Trophoblast cell (in vitro differentiated cells and primary cell): ENCODE measurements around the gene NACAD.

Source experiments
- DNase-seq, 2 donors: peaks; one replicate each; pipeline ENCODE4 v3.0.0-alpha.2; 2016
- H2AFZ ChIP-seq: 2 replicates; pipeline ENCODE4 v1.6.1; 2013; ENCODE audit warnings: low read length, moderate library complexity, mild to moderate bottlenecking; ENCODE audit not compliant: insufficient read depth, poor library complexity
- H2AK5ac ChIP-seq: 2 replicates; pipeline ENCODE4 v1.6.1; 2013; ENCODE audit warnings: mild to moderate bottlenecking, low read length
- H2BK120ac ChIP-seq: 2 replicates; pipeline ENCODE4 v1.6.1; 2013; ENCODE audit warnings: low read length, mild to moderate bottlenecking, moderate library complexity; ENCODE audit not compliant: insufficient read depth, poor library complexity
- H2BK12ac ChIP-seq: 2 replicates; pipeline ENCODE4 v1.6.1; 2013; ENCODE audit warnings: mild to moderate bottlenecking, low read length, moderate library complexity
- H2BK5ac ChIP-seq: 2 replicates; pipeline ENCODE4 v1.6.1; 2013; ENCODE audit warnings: low read length, low read depth, moderate library complexity, mild to moderate bottlenecking; ENCODE audit not compliant: poor library complexity
- H3K14ac ChIP-seq: 2 replicates; pipeline ENCODE4 v1.6.1; 2013; ENCODE audit warnings: mild to moderate bottlenecking, low read length
- H3K18ac ChIP-seq: 2 replicates; pipeline ENCODE4 v1.6.1; 2013; ENCODE audit warnings: mild to moderate bottlenecking, low read length
- H3K23ac ChIP-seq: 2 replicates; pipeline ENCODE4 v1.6.1; 2013; ENCODE audit warnings: low read length
- H3K27ac ChIP-seq: 2 replicates; pipeline ENCODE4 v1.5.1; 2013; ENCODE audit warnings: low read depth, mild to moderate bottlenecking, inconsistent platforms, low read length, moderate library complexity
- H3K27me3 ChIP-seq: 2 replicates; pipeline ENCODE4 v1.6.1; 2013; ENCODE audit warnings: inconsistent platforms, mild to moderate bottlenecking, low read length, moderate library complexity; ENCODE audit not compliant: insufficient read depth
- H3K36me3 ChIP-seq, 2 experiments: 1 replicate in 1 of 2; 2 replicates in 1 of 2; pipeline ENCODE4 v1.6.1; 2013; ENCODE audit warnings: low read length in 2 of 2, mild to moderate bottlenecking in 2 of 2, moderate library complexity in 1 of 2; ENCODE audit not compliant: insufficient read depth in 2 of 2, control insufficient read depth in 1 of 2
- H3K4ac ChIP-seq: 2 replicates; pipeline ENCODE4 v1.6.1; 2013; ENCODE audit warnings: low read depth, mild to moderate bottlenecking, low read length, moderate library complexity
- H3K4me1 ChIP-seq, 2 experiments: 1 replicate in 1 of 2; 2 replicates in 1 of 2; pipeline ENCODE4 v1.6.1; 2013; ENCODE audit warnings: low read length in 2 of 2, mild to moderate bottlenecking in 2 of 2, moderate library complexity in 1 of 2; ENCODE audit not compliant: insufficient read depth in 2 of 2, control insufficient read depth in 1 of 2
- H3K4me2 ChIP-seq: 2 replicates; pipeline ENCODE4 v1.6.1; 2013; ENCODE audit warnings: inconsistent platforms, mild to moderate bottlenecking, low read length, moderate library complexity
- H3K4me3 ChIP-seq: 2 replicates; pipeline ENCODE4 v1.5.1; 2013; ENCODE audit warnings: mild to moderate bottlenecking, low read depth, low read length, inconsistent platforms
- H3K79me1 ChIP-seq: one replicate; pipeline ENCODE4 v1.6.1; 2013; ENCODE audit warnings: low read length
- H3K79me2 ChIP-seq: 2 replicates; pipeline ENCODE4 v1.6.1; 2013; ENCODE audit warnings: low read length, mild to moderate bottlenecking; ENCODE audit not compliant: control insufficient read depth, insufficient read depth, poor library complexity
- H3K9ac ChIP-seq: 2 replicates; pipeline ENCODE4 v1.6.1; 2013; ENCODE audit warnings: mild to moderate bottlenecking, low read length
- H3K9me3 ChIP-seq: 2 replicates; pipeline ENCODE4 v1.6.1; 2013; ENCODE audit warnings: low read depth, mild to moderate bottlenecking, control low read depth, inconsistent platforms, low read length; ENCODE audit not compliant: insufficient read depth
- H4K12ac ChIP-seq: 2 replicates; pipeline ENCODE4 v1.6.1; 2013; ENCODE audit warnings: low read depth, mild to moderate bottlenecking, low read length, moderate library complexity
- H4K8ac ChIP-seq: 2 replicates; pipeline ENCODE4 v1.6.1; 2013; ENCODE audit warnings: low read depth, mild to moderate bottlenecking, low read length, moderate library complexity
- H4K91ac ChIP-seq: one replicate; pipeline ENCODE4 v1.6.1; 2013; ENCODE audit warnings: low read depth, mild to moderate bottlenecking, low read length, moderate library complexity
- WGBS: extraction: QIAGEN DNeasy Blood & Tissue Kit; methylation state at CpG from one replicate; pipeline ENCODE4 v1.1.7; 2013; ENCODE audit warnings: missing lambda C conversion rate; ENCODE audit not compliant: insufficient read length, insufficient coverage; ENCODE audit errors: extremely low coverage; 5-methylcytosine and 5-hydroxymethylcytosine counted together

The NACAD gene

GRCh38 chr7:45054442-45054841, 34.3 kb downstream of the NACAD start:
- Histone ChIP-seq H2BK12ac (no peak overlapping the region), H3K14ac (no peak overlapping the region), H3K27ac (no peak overlapping the region), H4K8ac (no peak overlapping the region), H3K79me2 (no peaks in the 10 kb centered on the region), H3K4ac (no peak overlapping the region), H3K4me2 (no peak overlapping the region), H4K91ac (no peak overlapping the region), H3K9ac (no peak overlapping the region), H3K18ac (no peak overlapping the region), H4K12ac (no peak overlapping the region), H3K36me3 (peaks cover 4 to 15% of the 10 kb centered on the region in 2 experiments), H2BK5ac (no peak overlapping the region), H3K9me3 (peaks cover 2% of the 10 kb centered on the region), H2AFZ (no peak overlapping the region), H2AK5ac (no peak overlapping the region), H3K23ac (no peak overlapping the region), H3K27me3 (no peaks in the 10 kb centered on the region), H3K4me1 (no peaks in the 10 kb centered on the region), H3K79me1 (no peaks in the 10 kb centered on the region), H3K4me3 (no peak overlapping the region), H2BK120ac (no peak overlapping the region)
- no peak for DNase-seq
- WGBS = no CpG with 5 or more reads among the region's 3 CpGs

DNA sequence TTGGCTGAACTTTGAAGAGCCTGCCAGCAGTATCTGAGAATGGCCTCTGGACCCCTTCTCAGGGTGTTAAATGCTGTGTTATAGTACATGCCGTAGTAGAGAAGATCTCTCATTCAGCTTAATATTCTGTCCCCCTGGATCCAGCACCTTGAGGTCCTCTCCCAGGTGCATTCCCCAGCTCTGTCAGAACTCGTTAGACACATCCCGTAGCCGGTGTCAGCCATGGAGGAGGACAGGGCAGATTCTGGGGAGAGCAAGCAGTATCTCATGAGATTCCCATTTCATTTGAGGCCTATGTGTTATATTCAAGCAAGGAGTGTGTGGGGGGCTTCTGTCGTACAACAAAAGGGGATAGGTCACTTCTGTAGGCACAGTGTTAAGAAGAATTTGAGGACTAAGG, 34.8 kb downstream of the NACAD start:
- H3K4ac ChIP-seq = no peak overlapping the region
- H3K4me2 ChIP-seq = no peak overlapping the region
- H3K79me1 ChIP-seq = no peaks in the 10 kb centered on the region
- H2BK5ac ChIP-seq = no peak overlapping the region
- no peak overlapping the region for H2AFZ ChIP-seq
- no peaks in the 10 kb centered on the region for H3K4me1 ChIP-seq
- peaks cover 2% of the 10 kb centered on the region for H3K9me3 ChIP-seq
- no peak overlapping the region for H3K18ac ChIP-seq
- no peaks in the 10 kb centered on the region for H3K27me3 ChIP-seq
- H4K12ac ChIP-seq = no peak overlapping the region
- no peak overlapping the region for H3K23ac ChIP-seq
- no peak overlapping the region for H2BK120ac ChIP-seq
- H2BK12ac ChIP-seq = no peak overlapping the region
- no peak overlapping the region for H3K14ac ChIP-seq
- H4K8ac ChIP-seq = no peak overlapping the region
- no peak overlapping the region for H3K27ac ChIP-seq
- H3K36me3 ChIP-seq = peaks cover 4 to 15% of the 10 kb centered on the region in 2 experiments
- no peak overlapping the region for H2AK5ac ChIP-seq
- no peak overlapping the region for H4K91ac ChIP-seq
- no peaks in the 10 kb centered on the region for H3K79me2 ChIP-seq
- WGBS = no CpG with 5 or more reads among the region's 5 CpGs
- no peak overlapping the region for H3K4me3 ChIP-seq
- DNase-seq = no peak
- no peak overlapping the region for H3K9ac ChIP-seq

- Histone ChIP-seq H3K9me3 (peaks cover 2% of the 10 kb centered on the region), H2AK5ac (no peak overlapping the region), H3K14ac (no peak overlapping the region), H4K8ac (no peak overlapping the region), H3K4me1 (no peaks in the 10 kb centered on the region), H3K27ac (no peak overlapping the region), H2BK120ac (no peak overlapping the region), H4K12ac (no peak overlapping the region), H3K36me3 (peaks cover 4 to 15% of the 10 kb centered on the region in 2 experiments), H3K23ac (no peak overlapping the region), H3K4ac (no peak overlapping the region), H4K91ac (no peak overlapping the region), H3K79me1 (no peaks in the 10 kb centered on the region), H3K18ac (no peak overlapping the region), H3K4me2 (no peak overlapping the region), H3K4me3 (no peak overlapping the region), H3K27me3 (no peaks in the 10 kb centered on the region), H2BK5ac (no peak overlapping the region), H3K9ac (no peak overlapping the region), H2AFZ (no peak overlapping the region), H3K79me2 (no peaks in the 10 kb centered on the region), H2BK12ac (no peak overlapping the region)
- WGBS = no CpG with 5 or more reads among the region's 6 CpGs
- no peak for DNase-seq
These were observed 35.4 kb downstream of the NACAD start for GRCh38 chr7:45053401-45053800.

- Histone ChIP-seq H3K4me2 (no peak overlapping the region), H4K91ac (no peak overlapping the region), H4K12ac (no peak overlapping the region), H3K18ac (no peak overlapping the region), H2BK120ac (no peak overlapping the region), H3K36me3 (peaks cover 6 to 19% of the 10 kb centered on the region in 2 experiments), H3K79me1 (no peaks in the 10 kb centered on the region), H3K9ac (no peak overlapping the region), H2AK5ac (no peak overlapping the region), H2AFZ (no peak overlapping the region), H2BK12ac (no peak overlapping the region), H3K27me3 (no peaks in the 10 kb centered on the region), H3K79me2 (no peaks in the 10 kb centered on the region), H2BK5ac (no peak overlapping the region), H3K4me3 (no peak overlapping the region), H3K4ac (no peak overlapping the region), H3K4me1 (no peaks in the 10 kb centered on the region), H3K27ac (no peak overlapping the region), H3K9me3 (peaks cover 2% of the 10 kb centered on the region), H3K14ac (no peak overlapping the region), H4K8ac (no peak overlapping the region), H3K23ac (peak overlapping the region; percentile 92)
- no peak for DNase-seq
- no CpG with 5 or more reads among the region's 3 CpGs for WGBS
These were observed 36.8 kb downstream of the NACAD start for GRCh38 chr7:45052011-45052410.
